HEK293 (cell line): Measurements from ENCODE around the gene OR56A3.

ENCODE experiments used
- CTCF ChIA-PET: fragments of 350-600 bp; formaldehyde crosslinking; extraction: SDS; loops from one replicate; lab custom pipeline; 2021; ENCODE audit warnings: antibody characterized with exemption; lab: Yijun Ruan, JAX
- POLR2A ChIA-PET: fragments of 300-600 bp; formaldehyde crosslinking; extraction: SDS; loops from one replicate; lab custom pipeline; 2020; ENCODE audit warnings: antibody characterized with exemption, inconsistent platforms; lab: Yijun Ruan, JAX
- H3K27ac ChIP-seq: fragments of 200-500 bp; sonication (Bioruptor generic); 2 replicates; pipeline ENCODE4 v1.5.1; 2014; ENCODE audit warnings: low read depth, low read length, control low read depth, inconsistent platforms; ENCODE audit errors: extremely low read depth
- H3K36me3 ChIP-seq, 2 experiments: fragments of 200-500 bp in 1 of 2; sonication (Bioruptor generic) in 1 of 2; 1 replicate in 1 of 2; 2 replicates in 1 of 2; pipeline ENCODE4 v1.5.1; 2014 to 2017; ENCODE audit warnings: inconsistent platforms in 2 of 2, low read length in 2 of 2; ENCODE audit not compliant: control insufficient read depth in 2 of 2, insufficient read depth in 1 of 2
- H3K4me1 ChIP-seq: fragments of 200-500 bp; sonication (Bioruptor generic); 2 replicates; pipeline ENCODE4 v1.5.1; 2014; ENCODE audit warnings: mild to moderate bottlenecking, low read length, inconsistent platforms; ENCODE audit not compliant: control insufficient read depth, insufficient read depth
- H3K4me3 ChIP-seq: 2 replicates; pipeline ENCODE4 v1.5.1; 2011; ENCODE audit warnings: low read depth, mild to moderate bottlenecking, control low read depth, low read length, moderate library complexity
- H3K9me3 ChIP-seq: fragments of 200-500 bp; sonication (Bioruptor generic); 2 replicates; pipeline ENCODE4 v1.5.1; 2014; ENCODE audit warnings: low read depth, low read length, inconsistent platforms; ENCODE audit not compliant: control insufficient read depth, insufficient read depth
- GLIS2 ChIP-seq: fragments of 450-650 bp; formaldehyde crosslinking; IDR thresholded peaks from 2 replicates; pipeline ENCODE4 v1.5.1; 2016; ENCODE audit warnings: missing biosample characterization, missing genetic modification characterization
- OVOL3 ChIP-seq: fragments of 450-650 bp; formaldehyde crosslinking; IDR thresholded peaks from 2 replicates; pipeline ENCODE4 v1.5.1; 2016; ENCODE audit warnings: missing biosample characterization, missing genetic modification characterization
- YY1 ChIP-seq: fragments of 450-650 bp; formaldehyde crosslinking; IDR thresholded peaks from 2 replicates; pipeline ENCODE4 v1.5.1; 2018; ENCODE audit warnings: missing biosample characterization, missing genetic modification characterization
- YY2 ChIP-seq: fragments of 450-650 bp; formaldehyde crosslinking; IDR thresholded peaks from 2 replicates; pipeline ENCODE4 v1.5.1; 2016; ENCODE audit warnings: missing biosample characterization, missing genetic modification characterization
- ZBTB17 ChIP-seq: fragments of 450-650 bp; formaldehyde crosslinking; IDR thresholded peaks from 2 replicates; pipeline ENCODE4 v1.5.1; 2016; ENCODE audit warnings: missing biosample characterization, missing genetic modification characterization
- ZBTB44 ChIP-seq: fragments of 450-650 bp; IDR thresholded peaks from 2 replicates; pipeline ENCODE4 v1.5.1; 2018; ENCODE audit warnings: missing biosample characterization, mild to moderate bottlenecking, missing genetic modification characterization
- ZFHX2 ChIP-seq: fragments of 450-650 bp; formaldehyde crosslinking; conservative IDR thresholded peaks from 2 replicates; pipeline ENCODE4 v1.5.1; 2016; ENCODE audit warnings: missing biosample characterization, missing genetic modification characterization
- ZNF10 ChIP-seq: fragments of 450-650 bp; formaldehyde crosslinking; IDR thresholded peaks from 2 replicates; pipeline ENCODE4 v1.5.1; 2017; ENCODE audit warnings: missing biosample characterization, missing genetic modification characterization
- ZNF112 ChIP-seq: fragments of 450-650 bp; formaldehyde crosslinking; IDR thresholded peaks from 2 replicates; pipeline ENCODE4 v1.5.0; 2017; ENCODE audit warnings: missing biosample characterization, missing genetic modification characterization
- ZNF132 ChIP-seq: fragments of 450-650 bp; formaldehyde crosslinking; IDR thresholded peaks from 2 replicates; pipeline ENCODE4 v1.5.1; 2017; ENCODE audit warnings: missing biosample characterization, missing genetic modification characterization, borderline replicate concordance
- ZNF157 ChIP-seq: fragments of 450-650 bp; formaldehyde crosslinking; IDR thresholded peaks from 2 replicates; pipeline ENCODE4 v1.5.1; 2016; ENCODE audit warnings: missing biosample characterization, missing genetic modification characterization
- ZNF175 ChIP-seq: fragments of 450-650 bp; formaldehyde crosslinking; IDR thresholded peaks from 2 replicates; pipeline ENCODE4 v1.5.1; 2016; ENCODE audit warnings: missing biosample characterization, missing genetic modification characterization
- ZNF19 ChIP-seq: fragments of 450-650 bp; formaldehyde crosslinking; IDR thresholded peaks from 2 replicates; pipeline ENCODE4; 2016; ENCODE audit warnings: missing biosample characterization, missing genetic modification characterization, low read depth
- ZNF266 ChIP-seq: fragments of 450-650 bp; formaldehyde crosslinking; IDR thresholded peaks from 2 replicates; pipeline ENCODE4 v1.5.1; 2016; ENCODE audit warnings: missing biosample characterization, missing genetic modification characterization, low read depth
- ZNF335 ChIP-seq: fragments of 450-650 bp; formaldehyde crosslinking; conservative IDR thresholded peaks from 2 replicates; pipeline ENCODE4 v1.5.1; 2016; ENCODE audit warnings: missing biosample characterization, missing genetic modification characterization
- ZNF366 ChIP-seq: fragments of 450-650 bp; formaldehyde crosslinking; conservative IDR thresholded peaks from 2 replicates; pipeline ENCODE4 v1.5.1; 2016; ENCODE audit warnings: missing biosample characterization, missing genetic modification characterization
- ZNF585B ChIP-seq: fragments of 450-650 bp; formaldehyde crosslinking; IDR thresholded peaks from 2 replicates; pipeline ENCODE4 v1.5.1; 2016; ENCODE audit warnings: missing biosample characterization, missing genetic modification characterization
- ZNF629 ChIP-seq: fragments of 450-650 bp; formaldehyde crosslinking; IDR thresholded peaks from 2 replicates; pipeline ENCODE4 v1.5.1; 2017; ENCODE audit warnings: missing biosample characterization, missing genetic modification characterization
- ZNF701 ChIP-seq: fragments of 450-650 bp; formaldehyde crosslinking; IDR thresholded peaks from 2 replicates; pipeline ENCODE4 v1.5.1; 2016; ENCODE audit warnings: missing biosample characterization, missing genetic modification characterization
- ZNF747 ChIP-seq: fragments of 450-650 bp; formaldehyde crosslinking; IDR thresholded peaks from 2 replicates; pipeline ENCODE4 v1.5.1; 2016; ENCODE audit warnings: missing biosample characterization, missing genetic modification characterization
- ZNF776 ChIP-seq: fragments of 450-650 bp; formaldehyde crosslinking; IDR thresholded peaks from 2 replicates; pipeline ENCODE4 v1.5.0; 2017; ENCODE audit warnings: missing biosample characterization, missing genetic modification characterization, borderline replicate concordance
- ZNF792 ChIP-seq: fragments of 450-650 bp; formaldehyde crosslinking; IDR thresholded peaks from 2 replicates; pipeline ENCODE4 v1.5.1; 2016; ENCODE audit warnings: missing biosample characterization, missing genetic modification characterization
- ZNF830 ChIP-seq: fragments of 450-650 bp; IDR thresholded peaks from 2 replicates; pipeline ENCODE4 v1.5.0; 2018; ENCODE audit warnings: missing biosample characterization, missing genetic modification characterization, low read depth, mild to moderate bottlenecking, moderate library complexity
- ZSCAN23 ChIP-seq: fragments of 450-650 bp; formaldehyde crosslinking; IDR thresholded peaks from 2 replicates; pipeline ENCODE4 v1.5.1; 2016; ENCODE audit warnings: missing biosample characterization, missing genetic modification characterization
- ZXDB ChIP-seq: fragments of 450-650 bp; formaldehyde crosslinking; IDR thresholded peaks from 2 replicates; pipeline ENCODE4 v1.5.1; 2016; ENCODE audit warnings: missing biosample characterization, missing genetic modification characterization
- TF ChIP-seq, protein P1 (sequence below): fragments of 450-650 bp; formaldehyde crosslinking; IDR thresholded peaks from 2 replicates; pipeline ENCODE4 v1.5.1; 2016; ENCODE audit warnings: missing biosample characterization, missing genetic modification characterization
- TF ChIP-seq, protein P2 (sequence below): fragments of 450-650 bp; formaldehyde crosslinking; optimal IDR thresholded peaks from 2 replicates; pipeline ENCODE3; 2016; ENCODE audit warnings: missing biosample characterization, mild to moderate bottlenecking, missing genetic modification characterization
- TF ChIP-seq, protein P3 (sequence below): fragments of 450-650 bp; formaldehyde crosslinking; IDR thresholded peaks from 2 replicates; pipeline ENCODE4 v1.5.1; 2017; ENCODE audit warnings: missing biosample characterization, missing genetic modification characterization

Gene OR56A3

DNA sequence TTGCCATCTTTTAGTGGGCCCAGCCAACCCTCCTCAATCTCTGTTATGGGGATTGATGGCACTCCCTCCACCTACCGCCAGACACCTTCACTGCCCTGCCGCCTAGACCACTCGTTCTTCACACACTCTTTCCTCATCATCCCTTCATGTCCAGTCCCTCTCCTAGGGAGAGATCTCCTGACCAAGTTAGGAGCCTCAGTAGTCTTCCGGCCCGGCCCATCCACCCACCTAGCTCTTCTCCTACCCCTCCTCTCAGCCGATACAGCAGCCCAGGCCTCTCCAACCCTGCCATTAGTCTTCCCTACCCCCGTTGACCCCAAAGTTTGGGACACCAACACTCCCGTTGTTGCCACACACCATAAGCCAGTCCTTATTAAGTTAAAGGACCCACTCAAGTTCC lies 11.0 kb upstream of the OR56A3 start:
- ChIA-PET POLR2A (no interaction called here), CTCF (no interaction called here)
- H3K9me3 ChIP-seq = no peaks in the 10 kb centered on the region
- H3K27ac ChIP-seq = no peak overlapping the region
- TF ChIP-seq OVOL3 (no peak), ZXDB (tag by site-specific recombination) (no peak), ZBTB17 (tag by site-specific recombination) (no peak), ZNF19 (no peak), ZNF112 (no peak), YY2 (tag by site-specific recombination) (no peak), GLIS2 (tag by site-specific recombination) (no peak), ZNF175 (tag by site-specific recombination) (no peak), YY1 (no peak), ZNF266 (tag by site-specific recombination) (no peak), ZNF366 (tag by site-specific recombination) (no peak)
- TF ChIP-seq, protein P1, sequence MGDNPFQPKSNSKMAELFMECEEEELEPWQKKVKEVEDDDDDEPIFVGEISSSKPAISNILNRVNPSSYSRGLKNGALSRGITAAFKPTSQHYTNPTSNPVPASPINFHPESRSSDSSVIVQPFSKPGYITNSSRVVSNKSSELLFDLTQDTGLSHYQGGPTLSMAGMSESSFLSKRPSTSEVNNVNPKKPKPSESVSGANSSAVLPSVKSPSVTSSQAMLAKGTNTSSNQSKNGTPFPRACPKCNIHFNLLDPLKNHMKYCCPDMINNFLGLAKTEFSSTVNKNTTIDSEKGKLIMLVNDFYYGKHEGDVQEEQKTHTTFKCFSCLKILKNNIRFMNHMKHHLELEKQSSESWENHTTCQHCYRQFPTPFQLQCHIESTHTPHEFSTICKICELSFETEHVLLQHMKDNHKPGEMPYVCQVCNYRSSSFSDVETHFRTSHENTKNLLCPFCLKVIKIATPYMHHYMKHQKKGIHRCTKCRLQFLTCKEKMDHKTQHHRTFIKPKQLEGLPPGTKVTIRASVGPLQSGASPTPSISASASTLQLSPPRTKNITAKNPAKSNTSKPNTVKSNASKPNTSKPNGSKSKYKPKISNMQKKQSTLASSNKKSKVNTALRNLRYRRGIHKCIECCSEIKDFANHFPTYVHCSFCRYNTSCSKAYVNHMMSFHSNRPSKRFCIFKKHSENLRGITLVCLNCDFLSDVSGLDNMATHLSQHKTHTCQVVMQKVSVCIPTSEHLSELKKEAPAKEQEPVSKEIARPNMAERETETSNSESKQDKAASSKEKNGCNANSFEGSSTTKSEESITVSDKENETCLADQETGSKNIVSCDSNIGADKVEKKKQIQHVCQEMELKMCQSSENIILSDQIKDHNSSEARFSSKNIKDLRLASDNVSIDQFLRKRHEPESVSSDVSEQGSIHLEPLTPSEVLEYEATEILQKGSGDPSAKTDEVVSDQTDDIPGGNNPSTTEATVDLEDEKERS = no peak
- TF ChIP-seq, protein P2, sequence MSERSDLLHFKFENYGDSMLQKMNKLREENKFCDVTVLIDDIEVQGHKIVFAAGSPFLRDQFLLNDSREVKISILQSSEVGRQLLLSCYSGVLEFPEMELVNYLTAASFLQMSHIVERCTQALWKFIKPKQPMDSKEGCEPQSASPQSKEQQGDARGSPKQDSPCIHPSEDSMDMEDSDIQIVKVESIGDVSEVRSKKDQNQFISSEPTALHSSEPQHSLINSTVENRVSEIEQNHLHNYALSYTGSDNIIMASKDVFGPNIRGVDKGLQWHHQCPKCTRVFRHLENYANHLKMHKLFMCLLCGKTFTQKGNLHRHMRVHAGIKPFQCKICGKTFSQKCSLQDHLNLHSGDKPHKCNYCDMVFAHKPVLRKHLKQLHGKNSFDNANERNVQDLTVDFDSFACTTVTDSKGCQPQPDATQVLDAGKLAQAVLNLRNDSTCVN (tag by site-specific recombination) = no peak
- no peak overlapping the region for H3K4me3 ChIP-seq
- H3K4me1 ChIP-seq = no peaks in the 10 kb centered on the region
- H3K36me3 ChIP-seq = no peaks in the 10 kb centered on the region

GRCh38 chr11:5932671-5933070 lies 9.4 kb upstream of the OR56A3 start:
- Histone ChIP-seq H3K9me3 (no peaks in the 10 kb centered on the region), H3K4me3 (no peak overlapping the region), H3K27ac (no peak overlapping the region), H3K36me3 (no peaks in the 10 kb centered on the region), H3K4me1 (no peaks in the 10 kb centered on the region)
- CTCF ChIA-PET = interaction anchor here (0.9 kb wide), 1 partner anchor 422 kb away, joined by 3 read pairs; no protein-coding TSS in a partner anchor
- TF ChIP-seq ZNF792 (tag by site-specific recombination) (no peak), ZFHX2 (tag by site-specific recombination) (no peak)
- TF ChIP-seq, protein P3, sequence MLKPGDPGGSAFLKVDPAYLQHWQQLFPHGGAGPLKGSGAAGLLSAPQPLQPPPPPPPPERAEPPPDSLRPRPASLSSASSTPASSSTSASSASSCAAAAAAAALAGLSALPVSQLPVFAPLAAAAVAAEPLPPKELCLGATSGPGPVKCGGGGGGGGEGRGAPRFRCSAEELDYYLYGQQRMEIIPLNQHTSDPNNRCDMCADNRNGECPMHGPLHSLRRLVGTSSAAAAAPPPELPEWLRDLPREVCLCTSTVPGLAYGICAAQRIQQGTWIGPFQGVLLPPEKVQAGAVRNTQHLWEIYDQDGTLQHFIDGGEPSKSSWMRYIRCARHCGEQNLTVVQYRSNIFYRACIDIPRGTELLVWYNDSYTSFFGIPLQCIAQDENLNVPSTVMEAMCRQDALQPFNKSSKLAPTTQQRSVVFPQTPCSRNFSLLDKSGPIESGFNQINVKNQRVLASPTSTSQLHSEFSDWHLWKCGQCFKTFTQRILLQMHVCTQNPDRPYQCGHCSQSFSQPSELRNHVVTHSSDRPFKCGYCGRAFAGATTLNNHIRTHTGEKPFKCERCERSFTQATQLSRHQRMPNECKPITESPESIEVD (tag by site-specific recombination) = no peak
- TF ChIP-seq, all 188 proteins: peak for 0
- POLR2A ChIA-PET = no interaction called here

- ChIA-PET CTCF (interaction anchor here (0.6 kb wide), 1 partner anchor 297 kb away, joined by 3 read pairs; no protein-coding TSS in a partner anchor), POLR2A (no interaction called here)
- Histone ChIP-seq H3K27ac (no peak overlapping the region), H3K36me3 (no peaks in the 10 kb centered on the region), H3K9me3 (no peaks in the 10 kb centered on the region), H3K4me3 (no peak overlapping the region), H3K4me1 (no peaks in the 10 kb centered on the region)
- no peak for TF ChIP-seq ZNF747 (tag by site-specific recombination)
- no peak for TF ChIP-seq ZNF629 (tag by site-specific recombination)
- no peak for TF ChIP-seq ZNF157 (tag by site-specific recombination)
- TF ChIP-seq ZNF776 = no peak
- no peak for TF ChIP-seq ZFHX2 (tag by site-specific recombination)
- no peak for TF ChIP-seq ZNF830 (tag by site-specific recombination)
- no peak for TF ChIP-seq ZNF112
- TF ChIP-seq ZNF132 (tag by site-specific recombination) = no peak
- no peak for TF ChIP-seq ZNF335 (tag by site-specific recombination)
- TF ChIP-seq ZNF585B = no peak
- no peak for TF ChIP-seq ZNF10 (tag by site-specific recombination)
- TF ChIP-seq ZBTB44 = no peak
- no peak for TF ChIP-seq ZSCAN23 (tag by site-specific recombination)
- TF ChIP-seq ZNF701 (tag by site-specific recombination) = no peak
Observed at GRCh38 chr11:5933116-5933515, 8.9 kb upstream of the OR56A3 start.
